ENCODE results near the gene UGT1A3.
"Not testable (repeated sequence)": the region's sequence is repeated elsewhere in the genome, so short reads cannot be mapped to it uniquely, and the experiment has no call there.

Gene UGT1A3

DNA sequence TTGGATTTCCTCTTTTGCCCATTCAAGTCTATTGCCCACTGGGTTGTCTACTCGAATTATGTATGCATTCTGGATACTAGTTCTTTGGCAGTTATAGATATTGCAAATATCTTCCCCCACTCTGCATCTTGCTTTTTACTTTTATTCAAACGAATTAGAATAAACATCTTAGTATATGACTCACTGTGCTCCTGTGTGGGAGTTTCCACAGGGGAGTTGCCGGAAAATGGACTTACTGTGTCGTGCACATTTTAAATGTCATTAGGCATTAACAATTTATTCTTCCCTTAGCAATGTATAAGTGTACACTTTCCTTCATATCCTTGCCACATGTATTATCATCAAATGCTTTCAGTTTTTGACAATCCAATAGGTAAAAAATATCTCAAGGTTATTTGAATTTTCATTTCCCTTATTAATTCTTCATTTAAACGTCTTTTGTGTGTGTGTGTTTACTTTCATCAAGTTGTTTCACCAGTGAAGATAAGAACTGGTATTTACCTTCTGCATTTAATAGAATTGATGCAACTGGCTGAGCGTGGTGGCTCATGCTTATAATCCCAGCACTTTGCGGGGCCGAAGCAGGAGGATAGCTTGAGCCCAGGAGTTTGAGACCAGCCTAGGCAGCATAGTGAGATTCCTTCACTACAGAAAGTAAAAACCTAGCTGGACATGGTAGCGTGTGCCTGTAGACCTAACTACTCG, 20.8 kb upstream of the UGT1A3 start:
- no peak for DNase-seq

DNA sequence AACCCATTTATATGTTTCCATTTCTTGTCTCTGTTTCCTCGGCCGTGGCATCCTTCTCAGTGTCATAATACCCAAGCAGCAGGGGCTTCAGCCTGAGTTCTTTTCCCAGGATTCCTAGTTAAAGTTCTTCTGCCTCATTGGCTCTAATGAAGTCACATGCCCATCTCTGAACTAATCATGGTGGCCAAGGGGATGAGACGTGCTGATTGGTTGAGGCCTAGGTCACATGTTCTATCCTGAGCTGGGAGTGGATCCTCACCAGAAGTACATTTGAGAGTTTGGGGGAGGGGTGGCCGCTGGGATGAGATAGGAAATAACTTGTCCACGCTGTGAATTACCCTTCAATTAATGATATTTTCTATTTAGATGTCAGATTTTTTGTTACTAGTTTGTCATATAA, 19.9 kb upstream of the UGT1A3 start:
- no peak for DNase-seq

GRCh38 chr2:233711312-233712008, 17.4 kb upstream of the UGT1A3 start:
- DNase-seq: peak; percentile 73

- no peak for DNase-seq
These were observed 16.1 kb upstream of the UGT1A3 start, which contains the start of gene UGT1A5 for GRCh38 chr2:233712611-233713261. Gene UGT1A5, plus strand, starts transcription at chr2:233712907. Its CDS starts 85 bp downstream, at chr2:233712992.

- no peak for DNase-seq
These were observed 15.6 kb upstream of the UGT1A3 start for GRCh38 chr2:233713262-233713615.

DNA sequence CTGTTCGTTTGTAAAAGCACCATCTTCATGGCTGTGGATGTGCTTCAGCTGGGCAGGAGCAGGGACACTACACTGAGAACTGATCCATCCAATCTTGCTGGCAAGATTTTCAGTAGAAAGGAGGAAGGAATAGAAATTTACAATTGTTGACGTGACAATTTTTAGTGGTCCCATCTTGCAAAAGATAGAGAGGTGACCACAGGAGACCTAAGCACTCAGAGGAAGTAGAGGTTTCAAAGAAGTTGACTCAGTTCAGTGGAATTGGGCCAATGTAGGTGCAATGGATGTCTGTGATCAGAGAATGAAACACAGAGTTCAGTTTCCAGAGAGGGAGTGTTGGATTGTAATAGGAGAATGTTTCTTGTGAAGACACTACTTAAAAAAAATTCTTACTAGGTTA, 14.7 kb upstream of the UGT1A3 start:
- no peak for DNase-seq

DNA sequence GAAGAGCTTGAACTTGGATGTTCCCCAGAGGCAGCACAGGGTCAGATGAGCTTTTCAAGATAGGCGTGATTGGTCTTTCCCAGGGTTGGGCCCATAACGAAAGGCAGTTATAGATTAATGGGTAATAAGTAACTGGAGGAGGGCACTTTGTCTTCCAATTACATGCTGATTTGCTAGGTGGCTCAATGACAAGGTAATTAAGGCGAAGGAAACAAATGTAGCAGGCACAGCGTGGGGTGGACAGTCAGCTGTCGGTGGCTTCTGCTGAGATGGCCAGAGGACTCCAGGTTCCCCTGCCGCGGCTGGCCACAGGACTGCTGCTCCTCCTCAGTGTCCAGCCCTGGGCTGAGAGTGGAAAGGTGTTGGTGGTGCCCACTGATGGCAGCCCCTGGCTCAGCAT, 10.3 kb upstream of the UGT1A3 start, which contains the start of gene UGT1A4:
TSS of gene UGT1A4 (plus strand) at position 185 of the 400 bp plus-strand sequence. CDS start at position 270, 85 bp downstream.
- DNase-seq: no peak

- not testable (repeated sequence) for DNase-seq
These were observed 8.2 kb downstream of the UGT1A3 start for GRCh38 chr2:233736868-233737653.

- DNase-seq: no peak
These were observed 12.0 kb downstream of the UGT1A3 start for GRCh38 chr2:233740870-233741269.

DNA sequence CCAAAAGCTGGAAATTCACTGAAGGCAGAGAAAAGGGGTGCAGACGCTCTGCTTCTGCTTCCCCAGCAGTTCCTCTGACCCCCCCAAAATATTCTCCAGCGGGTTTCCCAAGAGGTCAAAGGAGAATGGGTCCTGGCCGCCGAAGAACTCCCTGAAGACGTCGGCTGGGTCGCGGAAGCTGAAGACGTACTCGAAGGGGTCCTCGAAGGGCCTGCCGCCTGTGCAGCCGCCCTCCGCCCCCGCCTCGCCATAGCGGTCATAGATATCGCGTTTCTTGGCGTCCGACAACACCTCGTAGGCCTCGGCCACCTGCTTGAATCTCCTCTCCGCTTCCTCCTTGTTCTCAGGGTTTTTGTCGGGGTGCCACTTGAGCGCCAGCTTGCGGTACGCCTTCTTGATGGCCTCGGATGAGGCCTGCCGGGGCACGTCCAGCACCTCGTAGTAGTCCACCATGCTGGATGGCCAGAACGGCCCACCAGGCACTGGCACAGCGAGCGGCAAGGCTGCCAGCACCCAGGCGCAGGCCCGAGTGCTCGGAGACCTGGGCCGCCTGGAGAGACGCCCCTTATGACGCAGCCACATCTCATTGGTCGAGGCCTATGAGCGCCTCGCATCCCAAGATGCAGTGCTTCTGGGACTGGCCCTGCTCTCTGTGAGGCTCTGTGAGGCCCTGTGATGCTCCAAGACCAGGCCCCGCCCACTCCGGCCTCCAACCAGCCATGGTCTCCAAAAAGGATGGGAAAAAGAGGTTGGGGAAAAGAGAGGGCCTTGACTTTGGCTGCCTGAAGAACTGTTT, 14.8 kb downstream of the UGT1A3 start:
- DNase-seq: no peak

DNA sequence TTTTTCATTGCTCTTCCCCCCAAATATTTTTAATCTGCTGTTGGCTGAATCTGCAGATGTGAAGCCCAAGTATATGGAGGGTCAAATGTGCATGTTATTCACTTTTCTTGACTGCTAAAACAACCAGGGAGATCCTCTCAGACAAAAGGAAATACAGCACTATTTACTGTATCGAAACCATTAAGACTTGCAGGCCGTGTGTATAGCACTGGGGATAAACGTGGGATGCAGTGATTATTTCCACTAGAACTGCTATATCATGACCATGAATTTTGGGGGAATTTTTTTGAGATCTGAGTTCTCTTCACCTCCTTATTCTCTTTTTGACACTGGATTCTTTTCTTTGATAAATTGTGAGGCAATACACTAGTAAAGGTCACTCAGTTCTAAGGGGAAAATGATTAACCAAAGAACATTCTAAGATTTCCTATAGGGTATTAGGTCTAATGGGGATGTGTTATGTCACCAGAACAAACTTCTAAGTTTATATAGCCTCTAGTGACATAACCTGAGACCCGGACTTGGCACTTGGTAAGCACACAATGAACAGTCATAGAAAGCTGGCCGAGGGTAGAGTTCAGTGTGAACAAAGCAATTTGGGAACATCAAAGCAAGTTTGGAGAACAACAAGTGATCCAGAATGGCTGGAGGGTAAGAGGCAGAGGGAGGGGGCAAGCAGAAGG, 16.4 kb downstream of the UGT1A3 start:
- no peak for DNase-seq

- not testable (repeated sequence) for DNase-seq
These were observed 17.0 kb downstream of the UGT1A3 start for GRCh38 chr2:233745838-233746237.

GRCh38 chr2:233746475-233747282, 17.8 kb downstream of the UGT1A3 start:
- no peak for DNase-seq

GRCh38 chr2:233747283-233747544, 18.4 kb downstream of the UGT1A3 start:
- DNase-seq: no peak

GRCh38 chr2:233750689-233751088, 21.8 kb downstream of the UGT1A3 start:
- DNase-seq: not testable (repeated sequence)

- DNase-seq: not testable (repeated sequence)
These were observed 22.6 kb downstream of the UGT1A3 start for GRCh38 chr2:233751212-233752009.

- DNase-seq: no peak
These were observed 26.2 kb downstream of the UGT1A3 start for GRCh38 chr2:233754872-233755611.

- no peak for DNase-seq
These were observed 27.7 kb downstream of the UGT1A3 start for GRCh38 chr2:233756429-233757081.

Data from fibroblast of skin of back (primary cell).